AG04449 (cell line): ENCODE data around the gene FAM98C.

Experiments
- CTCF ChIA-PET: fragments of 350-600 bp; formaldehyde crosslinking; extraction: SDS; loops from one replicate; lab custom pipeline; 2021; ENCODE audit warnings: antibody characterized with exemption; lab: Yijun Ruan, JAX
- POLR2A ChIA-PET: fragments of 400-600, 350-600 bp; formaldehyde crosslinking; extraction: SDS; loops from one replicate; lab custom pipeline; 2020; ENCODE audit warnings: antibody characterized with exemption, inconsistent platforms; lab: Yijun Ruan, JAX
- DNase-seq: peaks from one replicate; pipeline ENCODE4 v3.0.0-alpha.2; 2010; ENCODE audit warnings: low read depth, low spot score
- H3K4me3 ChIP-seq: 2 replicates; pipeline ENCODE4 v1.5.1; 2011; ENCODE audit warnings: low read depth, mild to moderate bottlenecking, control low read depth, low read length
- TF ChIP-seq, protein P1 (sequence below): IDR thresholded peaks from one replicate; pipeline ENCODE4 v1.5.1; 2011; ENCODE audit warnings: mild to moderate bottlenecking, moderate library complexity, low read length, control low read depth, inconsistent platforms; ENCODE audit not compliant: insufficient read depth; ENCODE audit errors: missing control alignments

FAM98C gene

DNA sequence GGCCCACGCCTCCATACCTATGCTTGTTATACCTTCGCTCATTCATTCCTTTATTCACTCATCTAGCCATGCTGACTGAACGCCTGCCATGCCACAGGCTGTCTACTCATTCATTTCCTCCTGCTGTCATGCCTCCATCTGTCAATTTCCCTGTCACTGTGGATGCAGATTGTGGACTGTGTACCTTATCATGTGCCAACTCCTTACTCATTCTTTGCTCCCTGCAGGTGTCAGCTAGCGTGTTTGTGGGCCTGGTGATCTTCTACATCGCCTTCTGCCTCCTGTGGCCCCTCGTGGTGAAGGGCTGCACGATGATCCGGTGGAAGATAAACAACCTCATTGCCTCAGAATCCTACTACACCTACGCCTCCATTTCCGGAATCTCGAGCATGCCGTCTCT lies 32.6 kb upstream of the FAM98C start:
- TF ChIP-seq, protein P1, sequence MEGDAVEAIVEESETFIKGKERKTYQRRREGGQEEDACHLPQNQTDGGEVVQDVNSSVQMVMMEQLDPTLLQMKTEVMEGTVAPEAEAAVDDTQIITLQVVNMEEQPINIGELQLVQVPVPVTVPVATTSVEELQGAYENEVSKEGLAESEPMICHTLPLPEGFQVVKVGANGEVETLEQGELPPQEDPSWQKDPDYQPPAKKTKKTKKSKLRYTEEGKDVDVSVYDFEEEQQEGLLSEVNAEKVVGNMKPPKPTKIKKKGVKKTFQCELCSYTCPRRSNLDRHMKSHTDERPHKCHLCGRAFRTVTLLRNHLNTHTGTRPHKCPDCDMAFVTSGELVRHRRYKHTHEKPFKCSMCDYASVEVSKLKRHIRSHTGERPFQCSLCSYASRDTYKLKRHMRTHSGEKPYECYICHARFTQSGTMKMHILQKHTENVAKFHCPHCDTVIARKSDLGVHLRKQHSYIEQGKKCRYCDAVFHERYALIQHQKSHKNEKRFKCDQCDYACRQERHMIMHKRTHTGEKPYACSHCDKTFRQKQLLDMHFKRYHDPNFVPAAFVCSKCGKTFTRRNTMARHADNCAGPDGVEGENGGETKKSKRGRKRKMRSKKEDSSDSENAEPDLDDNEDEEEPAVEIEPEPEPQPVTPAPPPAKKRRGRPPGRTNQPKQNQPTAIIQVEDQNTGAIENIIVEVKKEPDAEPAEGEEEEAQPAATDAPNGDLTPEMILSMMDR = no peak
- POLR2A ChIA-PET = no interaction called here
- no peak overlapping the region for H3K4me3 ChIP-seq
- CTCF ChIA-PET = interaction anchor here (1.3 to 1.4 kb wide), 2 partner anchors 33 to 35 kb away, joined by 3 to 4 read pairs; partner anchors contain the start of gene FAM98C
- no peak for DNase-seq

DNA sequence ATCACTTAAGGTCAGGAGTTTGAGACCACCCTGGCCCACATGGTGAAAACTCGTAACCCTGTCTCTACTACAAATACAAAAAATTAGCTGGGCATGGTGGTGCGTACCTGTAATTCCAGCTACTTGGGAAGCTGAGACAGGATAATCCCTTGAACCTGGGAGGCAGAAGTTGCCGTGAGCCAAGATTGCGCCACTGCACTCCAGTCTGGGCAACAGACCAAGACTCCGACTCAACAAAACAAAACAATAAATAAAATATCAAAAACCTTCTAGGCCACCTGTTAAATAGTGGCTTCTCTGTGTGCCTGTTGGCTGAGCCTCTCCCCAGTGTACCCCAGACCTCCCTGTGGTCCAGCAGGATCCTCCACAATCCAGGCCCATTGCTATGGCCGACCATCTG lies 31.8 kb upstream of the FAM98C start:
- no peak overlapping the region for H3K4me3 ChIP-seq
- ChIA-PET POLR2A (no interaction called here), CTCF (interaction anchor here (1.4 kb wide), 1 partner anchor 32 kb away, joined by 4 read pairs; the partner anchor contains the start of gene FAM98C)
- TF ChIP-seq, protein P1 = no peak
- DNase-seq = no peak

DNA sequence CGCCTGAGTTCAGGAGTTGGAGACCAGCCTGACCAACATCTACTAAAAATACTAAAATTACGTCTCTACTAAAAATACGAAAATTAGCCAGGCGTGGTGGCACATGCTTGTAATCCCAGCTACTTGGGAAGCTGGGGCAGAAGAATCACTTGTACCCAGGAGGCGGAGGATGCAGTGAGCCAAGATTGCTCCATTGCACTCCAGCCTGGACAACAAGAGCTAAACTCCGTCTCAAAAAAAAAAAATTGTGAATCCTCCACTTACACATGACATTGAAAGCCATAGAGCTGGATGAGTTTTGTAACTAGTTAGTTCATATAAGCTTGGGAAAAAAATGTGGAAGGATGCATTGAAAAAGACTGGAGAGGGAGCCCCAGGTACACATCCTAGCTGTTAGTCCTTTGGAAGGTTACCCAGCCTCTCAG lies 29.0 kb upstream of the FAM98C start:
- H3K4me3 ChIP-seq = peak overlapping the region; percentile 83
- POLR2A ChIA-PET = interaction anchor here (0.5 to 1.7 kb wide), 11 partner anchors 10 to 467 kb away, joined by 3 to 35 read pairs (median 4); partner anchors contain the start of genes FAM98C, GGN, PPP1R14A and SIPA1L3
- TF ChIP-seq, protein P1 = no peak
- no peak for DNase-seq
- CTCF ChIA-PET = interaction anchor here (0.7 to 5.3 kb wide), 15 partner anchors 9 to 469 kb away, joined by 3 to 45 read pairs (median 3); partner anchors contain the start of genes CATSPERG, FAM98C and GGN

DNA sequence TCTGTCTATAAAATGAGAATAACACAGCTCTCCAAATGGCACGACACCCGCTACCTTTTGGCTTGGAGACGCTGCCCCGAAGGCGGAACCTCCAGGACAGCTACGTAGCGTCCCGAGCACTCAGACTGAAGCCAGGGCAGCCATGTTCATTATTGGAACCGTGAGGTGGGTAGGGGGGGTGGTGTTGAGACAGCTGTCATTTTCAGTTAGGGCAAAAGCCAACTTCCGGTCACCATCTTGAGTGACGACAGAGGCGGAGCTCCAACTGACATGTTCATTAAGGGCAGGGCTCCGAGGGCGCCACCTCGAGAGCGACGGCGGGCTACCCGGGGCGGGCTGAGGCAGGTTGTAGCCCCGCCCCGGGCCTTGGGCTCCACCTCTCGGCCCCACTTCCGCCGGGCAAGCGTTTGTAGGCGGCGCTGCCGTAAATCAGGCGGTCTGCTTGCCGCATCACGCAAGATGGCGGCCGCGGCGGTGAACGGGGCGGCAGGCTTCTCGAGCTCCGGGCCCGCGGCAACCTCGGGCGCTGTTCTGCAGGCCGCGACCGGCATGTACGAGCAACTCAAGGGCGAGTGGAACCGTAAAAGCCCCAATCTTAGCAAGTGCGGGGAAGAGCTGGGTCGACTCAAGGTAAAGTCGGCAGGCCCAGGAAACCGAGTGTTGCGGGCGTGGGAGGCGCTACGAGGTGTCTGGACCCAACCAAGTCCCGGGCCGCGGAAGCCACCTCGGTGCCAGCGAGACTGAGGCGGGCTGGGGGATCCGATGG lies 28.4 kb upstream of the FAM98C start, which contains the start of gene PSMD8:
Gene PSMD8, plus strand, starts transcription at position 240 of the 766 bp plus-strand sequence. Its CDS starts 31 bp downstream, at position 271.
- DNase-seq = peak; percentile 86
- CTCF ChIA-PET = interaction anchor here (0.7 to 5.3 kb wide), 15 partner anchors 10 to 469 kb away, joined by 3 to 45 read pairs (median 3); partner anchors contain the start of genes CATSPERG, FAM98C and GGN
- TF ChIP-seq, protein P1 = peak; percentile 36
- peak within 1 kb of the TSS; percentile 83 for H3K4me3 ChIP-seq
- POLR2A ChIA-PET = interaction anchor here (0.5 to 1.7 kb wide), 11 partner anchors 10 to 468 kb away, joined by 3 to 35 read pairs (median 4); partner anchors contain the start of genes FAM98C, GGN, PPP1R14A and SIPA1L3

DNA sequence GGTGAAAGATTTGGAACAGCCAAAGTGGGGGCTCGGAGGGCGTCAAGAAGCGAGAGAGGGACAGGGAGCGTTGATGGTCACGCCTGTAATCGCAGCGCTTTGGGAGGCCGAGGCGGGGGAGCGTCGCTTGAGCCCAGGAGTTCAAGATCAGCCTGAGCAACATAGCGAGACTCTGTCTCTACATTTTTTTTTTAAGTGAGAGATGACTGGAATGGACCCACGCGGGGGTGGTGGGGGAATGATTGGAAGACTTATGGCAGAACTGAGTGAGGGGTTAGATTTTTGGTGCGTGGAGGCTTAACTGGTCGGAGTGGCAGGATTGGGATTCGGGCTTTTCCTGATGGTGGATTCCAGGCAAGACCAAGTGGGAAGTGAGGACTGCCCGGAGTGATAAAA lies 27.8 kb upstream of the FAM98C start:
- POLR2A ChIA-PET = interaction anchor here (1.2 to 1.7 kb wide), 4 partner anchors 9 to 28 kb away, joined by 5 to 35 read pairs (median 6); partner anchors contain the start of genes FAM98C, GGN and SPRED3
- CTCF ChIA-PET = interaction anchor here (1.3 to 5.3 kb wide), 7 partner anchors 10 to 145 kb away, joined by 3 to 45 read pairs (median 8); partner anchors contain the start of genes CATSPERG, FAM98C and GGN
- no peak for DNase-seq
- H3K4me3 ChIP-seq = peak overlapping the region; percentile 83
- TF ChIP-seq, protein P1 = no peak

DNA sequence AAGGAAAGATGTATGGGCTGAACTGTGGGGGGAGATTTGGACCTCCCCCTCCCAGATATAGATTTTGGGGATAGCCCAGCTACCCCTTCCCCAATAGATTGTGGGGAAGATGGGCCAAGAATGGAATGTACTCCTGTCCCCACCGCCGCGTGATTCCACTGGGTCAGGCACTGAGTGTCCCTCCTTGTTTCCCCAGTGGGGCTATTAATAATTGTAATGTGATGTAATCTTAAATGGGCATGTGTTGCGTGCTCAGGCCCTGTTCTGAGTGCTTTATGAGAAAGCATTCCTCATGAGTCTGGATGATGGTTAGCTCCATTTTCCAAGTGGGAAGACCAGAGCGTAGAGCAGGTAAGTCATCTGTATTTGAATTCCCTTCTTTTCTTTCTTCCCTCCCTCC lies 27.1 kb upstream of the FAM98C start:
- TF ChIP-seq, protein P1 = no peak
- H3K4me3 ChIP-seq = peak overlapping the region; percentile 83
- CTCF ChIA-PET = interaction anchor here (1.1 to 5.3 kb wide), 7 partner anchors 10 to 145 kb away, joined by 3 to 45 read pairs (median 13); partner anchors contain the start of genes CATSPERG, FAM98C and GGN
- no peak for DNase-seq
- POLR2A ChIA-PET = interaction anchor here (1.2 to 3.9 kb wide), 2 partner anchors 13 to 27 kb away, joined by 4 to 26 read pairs; partner anchors contain the start of genes FAM98C, GGN and SPRED3
